Vagina (tissue), 2 donors: ENCODE results near the gene DOCK7.

Experiments
- POLR2A ChIP-seq, 2 donors: fragments of 450-650 bp; IDR thresholded peaks; one replicate each; pipeline ENCODE4 v1.6.1; 2017; ENCODE audit warnings: antibody characterized with exemption in 2 of 2, mild to moderate bottlenecking in 2 of 2, moderate library complexity in 2 of 2
- POLR2AphosphoS5 ChIP-seq, 2 donors: sonication (generic); formaldehyde crosslinking; IDR thresholded peaks; one replicate each; pipeline ENCODE4 v1.9.0; 2017; ENCODE audit warnings: antibody characterized with exemption in 2 of 2, mild to moderate bottlenecking in 2 of 2, low read depth in 1 of 2; ENCODE audit not compliant: insufficient read depth in 1 of 2
- TF ChIP-seq, protein P1 (sequence below), 3 experiments: fragments of 450-650 bp in 2 of 3; fragments of 200-600 bp in 1 of 3; sonication (generic) in 1 of 3; IDR thresholded peaks; one replicate each; pipeline ENCODE4 v1.5.1; 2017 to 2019; ENCODE audit warnings: antibody characterized with exemption in 3 of 3, mild to moderate bottlenecking in 2 of 3, moderate library complexity in 2 of 3

DNA sequence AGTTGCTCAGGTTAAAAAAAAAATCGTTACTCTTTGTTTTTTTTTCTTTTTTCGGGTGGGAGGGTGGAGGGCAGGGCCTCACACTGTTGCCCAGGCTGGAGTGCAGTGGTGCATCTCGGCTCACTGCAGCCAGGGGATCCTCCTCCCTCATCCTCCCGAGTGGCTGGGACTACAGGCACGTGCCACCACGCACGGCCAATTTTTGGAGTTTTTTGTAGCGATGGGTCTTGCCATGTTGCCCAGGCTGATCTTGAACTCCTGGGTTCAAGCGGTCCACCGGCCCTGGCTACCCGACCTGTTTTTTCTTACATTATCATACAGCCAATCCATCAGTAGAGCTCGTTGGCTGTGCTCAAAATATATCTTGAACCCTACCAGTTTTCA, 253.6 kb downstream of the DOCK7 start:
- TF ChIP-seq, protein P1, sequence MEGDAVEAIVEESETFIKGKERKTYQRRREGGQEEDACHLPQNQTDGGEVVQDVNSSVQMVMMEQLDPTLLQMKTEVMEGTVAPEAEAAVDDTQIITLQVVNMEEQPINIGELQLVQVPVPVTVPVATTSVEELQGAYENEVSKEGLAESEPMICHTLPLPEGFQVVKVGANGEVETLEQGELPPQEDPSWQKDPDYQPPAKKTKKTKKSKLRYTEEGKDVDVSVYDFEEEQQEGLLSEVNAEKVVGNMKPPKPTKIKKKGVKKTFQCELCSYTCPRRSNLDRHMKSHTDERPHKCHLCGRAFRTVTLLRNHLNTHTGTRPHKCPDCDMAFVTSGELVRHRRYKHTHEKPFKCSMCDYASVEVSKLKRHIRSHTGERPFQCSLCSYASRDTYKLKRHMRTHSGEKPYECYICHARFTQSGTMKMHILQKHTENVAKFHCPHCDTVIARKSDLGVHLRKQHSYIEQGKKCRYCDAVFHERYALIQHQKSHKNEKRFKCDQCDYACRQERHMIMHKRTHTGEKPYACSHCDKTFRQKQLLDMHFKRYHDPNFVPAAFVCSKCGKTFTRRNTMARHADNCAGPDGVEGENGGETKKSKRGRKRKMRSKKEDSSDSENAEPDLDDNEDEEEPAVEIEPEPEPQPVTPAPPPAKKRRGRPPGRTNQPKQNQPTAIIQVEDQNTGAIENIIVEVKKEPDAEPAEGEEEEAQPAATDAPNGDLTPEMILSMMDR (IDR thresholded peaks at IDR 0.05): no peak
- no peak for TF ChIP-seq POLR2AphosphoS5 (IDR thresholded peaks at IDR 0.05; ENCODE audit: insufficient read depth in 1 of 2, low read depth in 1 of 2)
- TF ChIP-seq POLR2A (IDR thresholded peaks at IDR 0.05): no peak
